ENCODE data around the gene PLA2G2D.
A peak's percentile ranks its signal among the peaks of the same experiment; 100 is the strongest.

PLA2G2D gene

DNA sequence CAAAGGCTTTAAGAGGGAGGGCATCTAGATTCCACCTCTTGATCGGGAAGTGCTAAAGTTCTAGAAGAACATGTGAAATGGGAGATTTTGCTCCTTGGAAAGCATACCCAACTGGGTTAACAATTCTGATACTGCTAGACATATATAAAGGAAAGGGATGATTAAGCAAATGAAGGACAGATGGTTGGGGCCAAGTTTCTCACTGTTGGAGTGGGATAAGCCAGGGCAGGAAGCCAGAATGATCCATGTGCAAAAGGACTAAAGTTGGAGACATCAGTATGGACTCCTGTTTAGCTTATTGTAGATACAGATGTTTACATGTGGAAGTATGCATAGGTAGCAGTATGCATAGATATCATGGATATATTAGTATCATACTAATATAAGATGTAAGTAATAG is 32.5 kb downstream of the PLA2G2D start:
- no peak for DNase-seq (ENCODE audit: low read depth)

GRCh38 chr1:20083178-20083944 is 36.0 kb downstream of the PLA2G2D start:
- no peak for DNase-seq (ENCODE audit: low read depth)

- DNase-seq (ENCODE audit: low read depth) = no peak
These were observed 36.6 kb downstream of the PLA2G2D start for GRCh38 chr1:20082772-20083171.

DNA sequence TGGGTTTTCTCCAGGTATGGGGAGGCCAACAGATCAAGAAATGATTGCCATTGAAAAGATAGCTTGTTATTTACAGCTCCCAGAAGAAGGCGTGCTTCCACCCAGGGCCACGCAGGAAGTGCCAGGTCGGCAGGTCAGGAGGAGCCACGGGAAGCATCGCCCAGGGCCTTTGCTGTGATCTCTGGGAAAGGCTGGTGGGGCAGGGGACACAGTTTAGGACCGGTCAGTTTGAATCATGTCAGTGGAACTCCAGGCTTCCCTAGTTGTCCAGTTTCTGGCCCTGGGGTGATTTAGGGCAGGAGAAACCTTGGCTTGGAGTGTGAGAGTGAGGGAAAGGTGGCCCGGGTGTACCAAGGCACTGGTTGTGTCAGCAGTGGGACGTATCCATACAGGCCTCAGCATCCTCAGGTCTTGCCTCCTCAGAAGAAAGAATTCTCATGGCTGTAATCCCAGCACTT is 38.0 kb downstream of the PLA2G2D start:
- DNase-seq (ENCODE audit: low read depth) = no peak

DNA sequence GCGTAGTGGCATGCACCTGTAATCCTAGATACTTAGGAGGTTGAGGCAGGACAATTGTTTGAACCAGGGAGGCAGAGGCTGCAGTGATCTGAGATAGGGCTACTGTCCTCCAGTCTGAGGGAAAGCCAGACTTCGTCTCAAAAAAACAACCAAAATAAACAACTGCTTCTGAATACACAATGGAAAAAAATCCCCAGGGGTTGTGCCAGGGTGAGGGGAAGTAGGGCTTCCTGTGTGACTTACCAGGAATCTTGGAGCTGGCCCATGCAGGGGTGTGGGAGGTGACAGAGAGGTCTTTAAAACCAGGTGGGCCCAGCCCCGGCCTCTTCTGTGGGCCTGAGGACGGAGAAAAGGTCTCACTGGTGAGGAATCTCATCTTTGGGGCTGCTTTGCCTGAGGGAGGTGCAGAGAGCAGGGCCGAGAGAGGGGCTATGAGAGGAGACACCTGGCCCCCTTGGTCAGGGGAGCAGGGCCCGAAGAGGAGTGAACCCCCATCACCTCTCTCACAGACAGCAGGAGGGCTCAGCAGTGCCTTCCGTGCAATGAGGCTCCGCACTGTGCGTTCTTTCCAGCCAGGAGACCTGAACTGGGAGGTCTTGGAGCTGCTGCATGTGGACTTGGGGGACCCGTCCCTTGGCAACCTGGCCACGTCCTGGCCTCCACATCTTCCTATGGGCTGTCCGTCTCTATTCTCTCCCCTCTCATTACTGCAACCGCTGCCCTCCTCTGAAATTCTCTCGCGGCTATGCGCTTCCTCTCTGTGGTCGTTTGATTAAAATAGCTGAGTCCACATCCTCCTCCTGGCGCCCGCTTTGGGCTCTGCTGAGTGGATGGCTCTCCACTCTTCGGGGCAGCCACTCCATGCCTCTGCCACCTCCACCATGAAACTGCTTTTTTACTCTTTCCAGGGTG is 38.6 kb downstream of the PLA2G2D start:
- no peak for DNase-seq (ENCODE audit: low read depth)

DNA sequence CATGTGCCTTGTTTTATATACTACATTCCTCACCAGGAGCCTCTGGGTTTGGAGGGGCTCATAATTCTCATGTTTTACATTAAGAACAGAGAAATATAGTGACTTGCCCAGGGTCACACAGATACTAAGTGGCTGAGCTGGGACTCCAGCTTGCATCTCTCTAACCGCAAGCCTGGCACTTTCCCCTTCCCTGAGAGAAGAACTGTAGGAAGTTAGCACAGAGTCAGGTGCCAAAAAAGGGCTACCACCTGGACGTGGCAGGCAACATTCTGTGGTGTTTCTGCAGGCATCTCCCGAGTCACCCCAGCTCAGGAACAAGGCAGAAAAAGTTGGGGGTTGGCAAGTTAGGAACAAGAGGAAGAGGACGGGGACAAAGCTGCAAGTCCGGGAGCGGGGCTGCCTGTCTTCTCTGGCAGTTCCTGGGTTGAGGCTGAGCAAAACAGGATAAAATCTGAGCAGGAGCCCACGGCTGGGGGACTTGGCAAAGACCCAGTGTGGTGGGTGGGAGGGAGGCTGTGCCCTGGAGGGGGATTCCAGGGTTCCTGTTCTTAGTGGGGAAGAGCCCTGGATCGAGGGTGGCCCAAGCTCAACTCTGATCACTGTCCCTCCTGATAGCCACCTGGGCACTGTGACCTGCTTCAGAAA is 39.6 kb downstream of the PLA2G2D start:
- no peak for DNase-seq (ENCODE audit: low read depth)

DNA sequence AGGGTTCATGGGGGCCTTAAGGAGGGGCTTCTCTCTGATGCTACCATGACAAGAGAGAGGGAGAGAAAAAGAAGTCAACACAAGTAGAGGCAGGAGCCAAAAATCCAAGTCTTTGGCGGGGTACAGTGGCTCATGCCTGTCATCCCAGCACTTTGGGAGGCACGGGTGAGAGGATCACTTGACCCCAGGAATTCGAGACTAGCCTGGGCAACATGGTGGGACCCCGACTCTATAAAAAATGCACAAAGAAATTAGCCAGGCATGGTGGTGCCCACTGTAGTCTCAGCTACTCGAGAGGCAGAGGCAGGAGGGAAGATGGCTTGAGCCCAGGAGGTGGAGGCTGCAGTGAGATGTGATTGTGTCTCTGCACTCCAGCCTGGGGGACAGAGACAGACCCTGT is 40.6 kb downstream of the PLA2G2D start:
- no peak for DNase-seq (ENCODE audit: low read depth)

DNA sequence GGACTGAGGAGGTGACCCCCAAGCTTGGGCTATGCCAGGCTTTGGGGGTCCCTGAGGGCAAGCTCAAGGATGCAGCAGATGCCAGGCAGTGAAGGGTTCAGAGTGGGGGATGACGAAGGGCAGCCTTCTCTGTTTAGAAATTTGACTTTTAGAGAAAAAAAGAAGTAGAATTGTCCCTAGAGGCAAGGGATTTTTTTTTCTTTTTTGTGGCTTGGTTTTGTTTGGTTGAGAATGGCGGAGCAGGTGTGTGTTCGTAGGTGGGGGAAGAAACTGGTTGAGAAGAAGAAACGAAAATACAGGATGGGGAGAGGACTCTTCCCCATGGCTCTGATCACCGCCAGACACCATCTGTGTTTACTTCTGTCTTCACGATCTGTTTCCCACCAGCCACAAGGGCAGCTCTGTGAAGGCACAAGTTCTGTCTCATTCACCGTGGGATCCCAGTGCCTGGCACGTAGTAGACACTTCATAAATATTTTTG is 41.1 kb downstream of the PLA2G2D start:
- no peak for DNase-seq (ENCODE audit: low read depth)

DNA sequence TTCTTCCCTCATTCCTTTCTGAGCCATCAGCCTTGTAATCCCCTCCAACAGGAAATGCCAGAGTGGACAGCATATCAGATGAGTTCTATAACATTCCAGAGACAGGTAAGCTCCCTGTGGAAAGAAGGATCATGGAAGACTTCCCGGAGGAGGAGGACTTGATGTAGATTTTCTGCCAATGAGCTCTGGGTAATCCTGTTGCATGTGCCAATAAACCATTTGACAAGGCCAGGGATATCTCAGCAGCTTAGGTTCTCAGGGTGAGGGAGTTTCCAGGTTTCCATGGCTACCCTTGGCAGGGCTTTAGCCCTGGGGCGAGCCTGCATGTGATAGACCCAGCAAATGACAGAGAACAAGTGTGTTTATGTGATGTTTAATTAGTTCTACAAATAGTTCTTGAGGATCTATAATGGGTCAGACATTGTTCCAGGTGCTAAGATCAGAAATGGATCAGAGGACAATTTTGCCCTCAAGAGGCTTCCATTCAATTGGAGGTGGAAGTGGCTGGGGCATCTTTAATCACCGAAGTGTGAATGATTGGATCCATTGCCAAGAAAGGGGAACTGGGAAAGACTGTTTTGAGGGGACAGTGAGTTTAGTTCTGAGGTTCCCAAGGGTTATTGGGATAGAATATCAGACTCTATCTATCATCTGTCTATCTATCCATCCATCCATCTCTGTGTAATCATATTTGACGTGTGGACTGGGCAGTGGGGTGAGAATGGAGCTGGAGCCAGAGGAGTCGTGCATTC is 42.5 kb downstream of the PLA2G2D start:
- no peak for DNase-seq (ENCODE audit: low read depth)

DNA sequence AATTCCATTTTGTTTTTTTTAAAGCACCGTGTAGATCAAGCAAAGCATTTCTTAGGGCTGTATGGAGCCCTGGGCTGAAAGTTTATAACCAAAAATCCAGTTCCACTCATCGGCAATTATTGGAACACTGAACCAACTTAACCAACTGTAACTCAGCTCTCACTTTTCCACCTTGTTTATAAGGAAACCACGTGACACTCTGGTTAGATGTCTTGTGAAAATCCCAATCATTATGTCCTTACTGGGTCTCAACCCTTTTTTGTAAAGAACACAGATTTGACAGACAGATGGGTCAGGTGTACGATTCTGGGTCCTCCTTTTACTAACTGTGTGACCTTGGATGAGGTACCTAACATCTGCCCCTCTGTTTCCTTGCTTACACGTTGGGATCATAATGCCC is 43.1 kb downstream of the PLA2G2D start:
- DNase-seq (ENCODE audit: low read depth) = no peak

DNA sequence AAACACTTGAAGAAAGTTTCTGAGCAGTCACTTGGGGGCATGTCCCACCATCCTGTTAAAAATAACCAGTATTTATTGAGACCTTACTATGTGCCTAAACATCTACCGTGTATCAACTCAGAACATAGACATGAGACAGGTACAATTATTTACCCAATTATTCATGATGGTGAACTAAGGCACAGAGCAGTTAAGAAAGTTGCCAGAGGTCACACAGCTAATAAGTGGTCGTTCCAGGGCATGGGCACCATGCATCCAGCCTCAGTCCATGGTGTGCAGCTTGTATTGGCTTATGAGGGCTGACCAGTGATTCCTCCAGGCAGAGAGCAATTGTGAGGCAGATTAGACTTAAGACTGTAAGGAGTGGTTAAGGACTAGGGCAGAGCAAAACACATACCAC is 44.0 kb downstream of the PLA2G2D start:
- no peak for DNase-seq (ENCODE audit: low read depth)

DNA sequence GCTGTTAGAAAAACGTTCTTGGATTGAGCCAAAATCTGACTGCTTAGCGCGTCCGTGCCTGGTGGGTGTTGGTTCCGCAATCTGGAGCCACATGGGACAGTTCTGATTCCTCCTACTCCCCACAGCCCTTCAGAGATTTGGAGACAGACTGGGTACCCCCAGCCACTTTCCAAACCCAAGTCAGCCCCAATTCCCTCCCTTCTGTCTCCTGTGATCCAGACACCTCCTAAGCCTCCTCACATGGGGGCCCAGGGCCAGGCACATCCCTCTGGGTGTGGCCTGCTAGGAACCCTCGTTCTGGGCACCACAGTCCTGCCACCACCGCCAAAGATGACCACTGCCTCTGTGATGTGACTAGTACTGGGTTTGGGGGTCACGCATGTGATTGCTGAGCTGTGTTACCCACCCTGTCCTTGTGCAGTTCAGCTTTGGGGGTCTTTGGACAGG is 44.6 kb downstream of the PLA2G2D start:
- DNase-seq (ENCODE audit: low read depth) = no peak

DNA sequence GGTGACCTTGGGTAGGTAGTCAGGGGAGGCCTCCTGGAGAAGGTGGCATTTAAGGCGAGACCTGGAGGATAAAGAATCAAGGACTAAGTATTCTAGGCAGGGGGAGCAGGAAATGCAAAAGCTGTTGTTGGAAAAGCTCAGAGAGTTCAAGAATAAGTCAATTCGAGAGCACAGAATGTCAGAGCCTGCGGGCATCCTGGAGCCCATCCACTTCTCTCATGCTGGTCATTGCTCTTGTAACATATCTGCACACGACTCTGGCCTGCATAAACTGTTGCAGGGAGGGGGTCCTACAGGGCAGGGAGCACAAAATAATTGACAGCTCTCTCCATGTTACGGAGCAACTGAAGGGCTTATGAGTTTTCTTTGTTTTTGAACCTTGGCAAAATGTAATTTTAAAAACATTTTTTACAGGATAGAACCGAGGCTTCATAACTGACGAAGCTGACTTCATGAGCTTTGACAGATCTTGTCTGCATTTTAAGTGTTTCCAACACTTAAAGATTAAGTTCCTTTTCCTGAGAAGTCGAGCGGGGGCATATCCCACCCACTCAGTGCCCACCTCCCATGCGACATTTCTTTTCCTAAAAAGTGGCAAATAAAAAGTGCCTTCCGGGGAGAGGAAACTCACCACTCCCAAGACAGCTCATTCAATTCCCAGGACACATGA is 45.1 kb downstream of the PLA2G2D start:
- DNase-seq (ENCODE audit: low read depth) = no peak

DNA sequence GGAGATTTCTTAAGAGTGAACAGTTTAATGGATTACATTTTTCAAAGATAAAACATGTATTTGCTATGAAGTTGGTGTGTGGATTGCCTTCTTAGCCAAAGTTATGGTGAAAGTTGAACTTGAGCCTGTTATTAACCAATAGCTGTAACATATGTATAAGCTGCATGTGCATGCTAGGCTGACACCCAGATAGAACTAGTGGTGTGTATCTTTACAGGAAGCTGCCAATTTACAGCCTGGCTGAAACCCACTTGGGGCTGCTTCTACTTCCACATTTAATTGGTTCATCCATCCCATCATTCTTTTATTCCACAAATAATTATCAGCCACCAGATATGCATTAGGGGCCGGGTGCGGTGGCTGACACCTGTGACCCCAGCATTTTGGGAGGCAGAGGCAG is 46.1 kb downstream of the PLA2G2D start:
- no peak for DNase-seq (ENCODE audit: low read depth)

DNA sequence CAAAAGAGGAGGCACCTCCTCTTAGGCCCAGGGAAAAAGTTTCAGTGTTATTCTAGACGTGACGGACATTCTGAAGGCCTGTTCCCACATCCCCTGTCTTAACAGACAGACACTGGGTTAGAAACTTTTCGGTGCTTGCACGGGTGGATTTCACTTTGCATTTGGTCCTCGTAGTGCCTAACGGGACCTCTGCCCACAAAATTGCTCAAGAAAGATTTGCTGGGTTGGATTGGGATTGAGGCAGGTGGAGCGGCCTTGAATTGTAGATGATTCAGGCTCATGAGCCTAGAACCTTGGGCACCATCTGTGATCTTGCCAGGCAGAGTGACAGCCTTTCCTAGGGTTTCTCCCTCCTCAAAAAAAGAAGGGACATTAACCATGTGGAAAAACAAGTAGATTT is 46.6 kb downstream of the PLA2G2D start:
- no peak for DNase-seq (ENCODE audit: low read depth)

GRCh38 chr1:20071416-20071815 is 47.9 kb downstream of the PLA2G2D start:
- DNase-seq (ENCODE audit: low read depth) = no peak

DNA sequence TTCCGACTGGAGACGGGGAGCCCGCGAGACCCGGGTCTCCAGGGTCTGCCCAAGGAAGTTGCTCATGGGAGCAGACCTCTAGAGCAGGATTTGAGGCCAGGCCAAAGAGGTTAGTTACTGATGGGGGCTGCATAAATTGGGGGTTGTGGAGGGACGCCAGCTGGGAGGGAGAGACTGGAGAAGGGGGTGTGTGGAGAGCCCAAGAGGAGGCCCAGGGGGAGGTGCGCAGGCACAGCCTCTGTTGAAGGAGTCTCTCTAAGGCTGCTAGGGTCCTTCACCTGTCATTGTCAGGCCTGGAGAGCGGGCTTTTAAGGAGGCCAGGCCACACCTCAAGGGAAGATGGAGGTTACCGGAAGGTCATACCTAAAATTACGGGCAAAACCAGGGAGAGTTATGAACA is 49.0 kb downstream of the PLA2G2D start:
- DNase-seq (ENCODE audit: low read depth) = no peak

GRCh38 chr1:20069874-20070273 is 49.5 kb downstream of the PLA2G2D start, which contains the start of gene PLA2G5:
Gene PLA2G5, plus strand, starts transcription at chr1:20070194. Its CDS starts 14,637 bp downstream, at chr1:20084831.
- no peak for DNase-seq (ENCODE audit: low read depth)

DNA sequence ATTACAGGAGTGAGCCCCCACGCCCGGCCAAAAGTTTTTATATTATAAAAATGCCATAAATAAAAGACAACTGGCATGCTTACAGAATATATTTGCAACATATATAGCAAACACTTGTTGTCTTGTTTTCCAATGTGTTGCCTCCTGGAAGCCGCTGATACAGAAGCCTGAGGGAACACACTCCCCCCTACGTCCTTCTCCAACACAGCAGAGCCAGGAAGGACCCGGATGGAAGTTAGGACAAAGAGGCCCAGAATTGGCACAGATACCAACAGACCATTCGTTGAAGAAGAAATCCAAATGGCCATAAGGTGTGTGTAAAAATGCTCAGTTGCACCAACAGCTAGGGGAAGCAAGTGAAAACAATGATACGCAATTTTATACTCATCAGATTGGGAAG is 50.6 kb downstream of the PLA2G2D start:
- DNase-seq (ENCODE audit: low read depth) = no peak

DNA sequence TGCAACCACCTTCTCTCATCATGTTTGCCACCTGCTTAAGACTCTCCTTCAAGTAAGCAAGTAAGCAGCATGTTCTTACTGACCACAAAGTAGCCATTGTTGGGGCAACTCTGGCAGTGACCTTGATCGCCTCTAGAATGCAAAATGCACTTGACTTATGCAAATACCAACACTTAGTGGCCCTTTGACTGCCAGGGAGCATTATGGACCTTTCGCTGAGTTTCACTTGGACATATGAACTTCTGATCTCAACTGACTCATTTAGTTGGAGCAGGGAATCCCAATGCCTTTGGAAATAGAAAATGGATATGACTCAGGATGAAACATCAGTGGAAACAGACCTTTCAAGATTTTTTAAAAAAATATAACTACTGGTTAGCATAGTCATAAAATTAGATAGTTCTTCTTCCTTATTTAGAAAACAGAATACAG is 55.5 kb downstream of the PLA2G2D start:
- peak; percentile 45 for DNase-seq (ENCODE audit: low read depth)

Measured in non-pigmented ciliary epithelial cell (primary cell).